Erythroblast (primary cell): ENCODE measurements around the gene MYLK3.

ENCODE experiments used
- GATA1 ChIP-seq: IDR thresholded peaks from 2 replicates; pipeline ENCODE4 v1.6.1; 2011; ENCODE audit warnings: low read depth, mild to moderate bottlenecking, control low read depth, low read length, moderate library complexity
- POLR2A ChIP-seq: IDR thresholded peaks from 2 replicates; pipeline ENCODE4 v1.6.1; 2011; ENCODE audit warnings: mild to moderate bottlenecking, low read length

GRCh38 chr16:46721885-46722284 is 26.3 kb downstream of the MYLK3 start:
- TF ChIP-seq POLR2A (no peak), GATA1 (no peak)
